Epithelial cell of esophagus (primary cell): ENCODE measurements around the gene UBXN11.
A peak's percentile ranks its signal among the peaks of the same experiment; 100 is the strongest.

Experiments used
- DNase-seq: peaks from one replicate; pipeline ENCODE4 v3.0.0; 2010; ENCODE audit warnings: low read depth
- H3K4me3 ChIP-seq: 2 replicates; pipeline ENCODE4 v1.5.1; 2011; ENCODE audit warnings: mild to moderate bottlenecking, low read length, control low read depth
- TF ChIP-seq, protein P1 (sequence below): IDR thresholded peaks from 2 replicates; pipeline ENCODE4 v1.5.1; 2011; ENCODE audit warnings: low read depth, mild to moderate bottlenecking, low read length, control low read depth, inconsistent platforms; ENCODE audit not compliant: insufficient read depth; ENCODE audit errors: missing control alignments

UBXN11 gene

GRCh38 chr1:26287811-26288210 lies 18.6 kb downstream of the UBXN11 start:
- H3K4me3 ChIP-seq: no peak overlapping the region
- no peak for DNase-seq
- TF ChIP-seq, protein P1, sequence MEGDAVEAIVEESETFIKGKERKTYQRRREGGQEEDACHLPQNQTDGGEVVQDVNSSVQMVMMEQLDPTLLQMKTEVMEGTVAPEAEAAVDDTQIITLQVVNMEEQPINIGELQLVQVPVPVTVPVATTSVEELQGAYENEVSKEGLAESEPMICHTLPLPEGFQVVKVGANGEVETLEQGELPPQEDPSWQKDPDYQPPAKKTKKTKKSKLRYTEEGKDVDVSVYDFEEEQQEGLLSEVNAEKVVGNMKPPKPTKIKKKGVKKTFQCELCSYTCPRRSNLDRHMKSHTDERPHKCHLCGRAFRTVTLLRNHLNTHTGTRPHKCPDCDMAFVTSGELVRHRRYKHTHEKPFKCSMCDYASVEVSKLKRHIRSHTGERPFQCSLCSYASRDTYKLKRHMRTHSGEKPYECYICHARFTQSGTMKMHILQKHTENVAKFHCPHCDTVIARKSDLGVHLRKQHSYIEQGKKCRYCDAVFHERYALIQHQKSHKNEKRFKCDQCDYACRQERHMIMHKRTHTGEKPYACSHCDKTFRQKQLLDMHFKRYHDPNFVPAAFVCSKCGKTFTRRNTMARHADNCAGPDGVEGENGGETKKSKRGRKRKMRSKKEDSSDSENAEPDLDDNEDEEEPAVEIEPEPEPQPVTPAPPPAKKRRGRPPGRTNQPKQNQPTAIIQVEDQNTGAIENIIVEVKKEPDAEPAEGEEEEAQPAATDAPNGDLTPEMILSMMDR: no peak

- DNase-seq: no peak
- TF ChIP-seq, protein P1: no peak
- H3K4me3 ChIP-seq: no peak overlapping the region
Observed at GRCh38 chr1:26287033-26287711, 19.3 kb downstream of the UBXN11 start.

- TF ChIP-seq, protein P1: no peak
- no peak overlapping the region for H3K4me3 ChIP-seq
- DNase-seq: no peak
Observed at GRCh38 chr1:26286064-26286416, 20.4 kb downstream of the UBXN11 start.

- H3K4me3 ChIP-seq: no peak overlapping the region
- TF ChIP-seq, protein P1: peak; percentile 31
- no peak for DNase-seq
Observed at GRCh38 chr1:26285366-26286063, 20.9 kb downstream of the UBXN11 start.

GRCh38 chr1:26284597-26285347 lies 21.7 kb downstream of the UBXN11 start:
- peak; percentile 96 for DNase-seq
- TF ChIP-seq, protein P1: peak; percentile 77
- H3K4me3 ChIP-seq: no peak overlapping the region

DNA sequence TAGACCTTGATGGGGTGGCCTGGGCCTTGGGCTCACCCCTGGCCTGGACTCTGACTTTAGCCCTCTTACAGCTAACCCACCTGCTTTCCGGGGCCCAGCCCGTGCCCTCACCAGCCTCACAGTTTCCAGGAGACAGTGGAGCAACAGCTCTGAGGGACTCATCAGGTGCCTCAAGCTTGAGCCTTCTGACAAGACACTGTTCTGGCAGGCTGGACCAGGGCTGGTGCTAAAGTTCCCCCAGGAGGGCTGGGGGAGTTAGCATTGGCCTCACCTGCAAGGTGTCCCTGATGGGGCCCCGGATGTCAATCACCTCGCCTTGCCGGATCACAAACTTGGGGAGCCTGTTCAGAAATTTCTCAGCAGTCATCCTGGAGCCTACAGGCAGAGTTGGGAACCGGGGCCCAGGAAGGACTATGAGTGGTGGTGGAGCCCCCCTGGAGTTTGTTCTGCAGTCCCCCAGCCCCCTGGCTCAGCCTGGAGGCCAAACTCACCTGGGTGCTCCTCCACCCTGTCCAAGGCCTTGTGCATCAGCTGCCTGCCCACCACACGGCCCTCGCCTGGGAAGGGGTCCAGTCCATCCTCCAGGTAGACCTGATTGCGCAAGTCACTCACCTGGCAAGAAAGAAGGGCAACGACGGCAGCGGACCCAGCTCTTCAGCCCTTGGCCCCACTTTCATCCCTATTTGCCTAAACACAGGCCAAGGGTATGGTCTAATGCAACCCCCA lies 22.4 kb downstream of the UBXN11 start:
- TF ChIP-seq, protein P1: no peak
- H3K4me3 ChIP-seq: no peak overlapping the region
- DNase-seq: no peak
